HG02588 (cell line): ENCODE measurements around the gene CASKIN2.
A peak's percentile ranks its signal among the peaks of the same experiment; 100 is the strongest.
"Not testable (repeated sequence)": the region's sequence is repeated elsewhere in the genome, so short reads cannot be mapped to it uniquely, and the experiment has no call there.

Experiments used
- ATAC-seq: cut with Tn5 transposase; IDR thresholded peaks from one replicate; pipeline ENCODE4 v1.9.1; 2021; ENCODE audit warnings: mild to moderate bottlenecking, moderate library complexity; ENCODE audit not compliant: unreplicated experiment

The CASKIN2 gene

GRCh38 chr17:75524269-75524969 lies 9.1 kb upstream of the CASKIN2 start:
- no peak for ATAC-seq

GRCh38 chr17:75523647-75524046 lies 8.3 kb upstream of the CASKIN2 start:
- no peak for ATAC-seq

- ATAC-seq: no peak
Measured at GRCh38 chr17:75521951-75522727, 6.8 kb upstream of the CASKIN2 start.

- no peak for ATAC-seq
Measured at GRCh38 chr17:75521290-75521689, 6.0 kb upstream of the CASKIN2 start.

GRCh38 chr17:75520413-75520812 lies 5.1 kb upstream of the CASKIN2 start:
- not testable (repeated sequence) for ATAC-seq

GRCh38 chr17:75518983-75519537 lies 3.7 kb upstream of the CASKIN2 start:
- ATAC-seq: no peak

GRCh38 chr17:75518201-75518600 lies 2.9 kb upstream of the CASKIN2 start:
- no peak for ATAC-seq

- ATAC-seq: no peak
Measured at GRCh38 chr17:75517297-75517865, 2.0 kb upstream of the CASKIN2 start.

- ATAC-seq: peak; percentile 25
Measured at GRCh38 chr17:75516619-75517296, 1.4 kb upstream of the CASKIN2 start.

- peak; percentile 67 for ATAC-seq
Measured at GRCh38 chr17:75516255-75516618, 900 bp upstream of the CASKIN2 start, which contains the start of gene TSEN54. Gene TSEN54, plus strand, starts transcription at chr17:75516528. Its CDS starts 33 bp downstream, at chr17:75516561.

- ATAC-seq: no peak
Measured at GRCh38 chr17:75514919-75515495, 330 bp downstream of the CASKIN2 start.

GRCh38 chr17:75514299-75514918 lies 928 bp downstream of the CASKIN2 start:
- ATAC-seq: no peak

- ATAC-seq: no peak
Measured at GRCh38 chr17:75513641-75514000, 1.7 kb downstream of the CASKIN2 start.

- no peak for ATAC-seq
Measured at GRCh38 chr17:75512926-75513640, 2.3 kb downstream of the CASKIN2 start.

GRCh38 chr17:75511610-75512575 lies 3.4 kb downstream of the CASKIN2 start:
- no peak for ATAC-seq

- ATAC-seq: no peak
Measured at GRCh38 chr17:75511270-75511609, 4.1 kb downstream of the CASKIN2 start.

- ATAC-seq: no peak
Measured at GRCh38 chr17:75509528-75510258, 5.6 kb downstream of the CASKIN2 start.

GRCh38 chr17:75508931-75509361 lies 6.4 kb downstream of the CASKIN2 start:
- ATAC-seq: no peak
